NOMO-1 treated with DMSO at 0.1 percent for 48 hours (cell line): ENCODE data around the gene YPEL1.
"Not testable (repeated sequence)": the region's sequence is repeated elsewhere in the genome, so short reads cannot be mapped to it uniquely, and the experiment has no call there.

Experiments used
- DNase-seq: peaks from one replicate; lab custom pipeline; 2025; ENCODE audit not compliant: unreplicated experiment; lab: John Stamatoyannopoulos, UW

The YPEL1 gene

GRCh38 chr22:21724496-21724895 lies 11.1 kb downstream of the YPEL1 start:
- DNase-seq = not testable (repeated sequence)

GRCh38 chr22:21721195-21721852 lies 14.3 kb downstream of the YPEL1 start:
- DNase-seq = not testable (repeated sequence)

- DNase-seq = not testable (repeated sequence)
Observed at GRCh38 chr22:21720191-21720859, 15.3 kb downstream of the YPEL1 start.

GRCh38 chr22:21719024-21719423 lies 16.6 kb downstream of the YPEL1 start:
- peak; percentile 19 for DNase-seq

- DNase-seq = no peak
Observed at GRCh38 chr22:21718499-21718898, 17.1 kb downstream of the YPEL1 start.

GRCh38 chr22:21716395-21717122 lies 19.0 kb downstream of the YPEL1 start:
- DNase-seq = not testable (repeated sequence)

- DNase-seq = no peak
Observed at GRCh38 chr22:21714786-21715185, 20.8 kb downstream of the YPEL1 start.

GRCh38 chr22:21714059-21714770 lies 21.4 kb downstream of the YPEL1 start:
- DNase-seq = no peak

- DNase-seq = no peak
Observed at GRCh38 chr22:21713428-21714058, 22.1 kb downstream of the YPEL1 start.

GRCh38 chr22:21712751-21713427 lies 22.7 kb downstream of the YPEL1 start:
- peak; percentile 64 for DNase-seq

GRCh38 chr22:21711851-21712250 lies 23.7 kb downstream of the YPEL1 start:
- DNase-seq = no peak

GRCh38 chr22:21710156-21710555 lies 25.4 kb downstream of the YPEL1 start:
- no peak for DNase-seq

- no peak for DNase-seq
Observed at GRCh38 chr22:21709688-21710087, 25.9 kb downstream of the YPEL1 start.

GRCh38 chr22:21708960-21709359 lies 26.6 kb downstream of the YPEL1 start:
- DNase-seq = no peak

GRCh38 chr22:21707677-21708076 lies 27.9 kb downstream of the YPEL1 start:
- no peak for DNase-seq

- no peak for DNase-seq
Observed at GRCh38 chr22:21703684-21704316, 31.8 kb downstream of the YPEL1 start.

GRCh38 chr22:21702700-21703683 lies 32.6 kb downstream of the YPEL1 start:
- no peak for DNase-seq

- DNase-seq = no peak
Observed at GRCh38 chr22:21702094-21702493, 33.5 kb downstream of the YPEL1 start.
